GM19240 (cell line): ENCODE measurements around the gene LRRC26.
"Not testable (repeated sequence)": the region's sequence is repeated elsewhere in the genome, so short reads cannot be mapped to it uniquely, and the experiment has no call there.

ENCODE experiments used
- DNase-seq: peaks from one replicate; pipeline ENCODE4 v3.0.0; 2011; ENCODE audit warnings: low spot score; ENCODE audit not compliant: insufficient read length

Gene LRRC26

GRCh38 chr9:137138058-137138721 is 31.7 kb downstream of the LRRC26 start:
- DNase-seq = no peak

GRCh38 chr9:137136881-137137607 is 32.8 kb downstream of the LRRC26 start:
- no peak for DNase-seq

GRCh38 chr9:137136261-137136880 is 33.5 kb downstream of the LRRC26 start:
- DNase-seq = no peak

- not testable (repeated sequence) for DNase-seq
Measured at GRCh38 chr9:137135154-137135553, 34.7 kb downstream of the LRRC26 start.

GRCh38 chr9:137134191-137134590 is 35.7 kb downstream of the LRRC26 start:
- DNase-seq = no peak

GRCh38 chr9:137130176-137130755 is 39.6 kb downstream of the LRRC26 start:
- DNase-seq = no peak

DNA sequence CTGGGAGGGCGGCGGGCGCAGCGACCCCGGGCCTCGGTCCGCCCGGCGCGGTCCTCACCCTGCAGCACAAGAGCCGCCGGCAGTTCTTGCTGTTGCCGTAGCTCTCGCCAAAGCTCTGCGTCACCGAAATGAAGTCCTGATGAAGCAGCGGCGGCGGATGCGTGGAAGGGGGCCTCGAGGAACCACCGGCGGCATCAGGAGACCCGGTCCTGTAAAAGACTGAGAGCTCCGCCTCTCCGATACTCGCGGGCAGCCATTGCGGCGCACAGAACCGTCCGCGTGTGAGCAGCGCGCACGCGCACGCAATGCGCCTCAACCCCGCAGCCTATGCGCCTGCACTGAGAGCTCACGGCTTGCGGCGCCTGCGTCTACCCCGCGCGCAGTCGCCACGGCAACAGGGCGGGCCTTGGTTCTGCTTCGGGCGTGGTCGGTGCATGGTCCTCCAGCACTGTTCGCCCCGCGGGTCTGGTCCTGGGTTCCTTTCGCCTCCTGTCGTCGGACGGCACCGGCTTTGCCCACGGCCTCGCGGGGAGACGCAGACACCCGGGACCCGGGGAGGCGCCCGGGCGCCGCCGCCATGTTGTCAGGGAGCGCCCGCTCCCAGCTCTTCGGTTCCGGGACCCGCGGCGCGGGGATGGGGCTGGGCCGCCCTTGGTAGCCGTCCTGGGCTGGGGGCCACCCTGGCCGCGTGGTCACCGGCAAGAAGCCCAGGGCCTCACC is 40.2 kb downstream of the LRRC26 start:
- DNase-seq = peak; percentile 94

GRCh38 chr9:137128862-137129455 is 40.9 kb downstream of the LRRC26 start:
- DNase-seq = no peak

- DNase-seq = no peak
Measured at GRCh38 chr9:137128158-137128861, 41.5 kb downstream of the LRRC26 start.

GRCh38 chr9:137127301-137128157 is 42.3 kb downstream of the LRRC26 start:
- DNase-seq = no peak

DNA sequence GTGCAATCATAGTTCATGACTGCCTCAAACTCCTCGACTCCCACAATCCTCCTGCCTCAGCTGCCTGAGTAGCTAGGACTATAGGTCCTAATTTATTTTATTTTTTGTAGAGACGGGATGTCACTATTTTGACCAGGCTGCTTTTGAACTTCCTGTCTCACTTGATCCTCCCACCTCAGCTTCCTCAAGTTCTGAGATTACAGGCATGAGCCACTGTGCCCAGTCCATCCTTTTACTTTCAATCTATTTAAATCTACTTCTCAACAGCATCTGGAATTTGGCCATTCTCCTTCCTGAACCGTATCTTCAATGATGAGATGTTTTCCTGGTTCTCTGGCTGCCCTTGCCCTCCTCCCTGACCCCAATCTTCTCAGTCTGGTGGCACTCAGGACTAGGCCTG is 43.1 kb downstream of the LRRC26 start:
- no peak for DNase-seq

GRCh38 chr9:137123952-137124462 is 45.8 kb downstream of the LRRC26 start:
- not testable (repeated sequence) for DNase-seq

GRCh38 chr9:137123468-137123837 is 46.4 kb downstream of the LRRC26 start:
- DNase-seq = no peak

- not testable (repeated sequence) for DNase-seq
Measured at GRCh38 chr9:137122796-137123467, 46.9 kb downstream of the LRRC26 start.

- DNase-seq = not testable (repeated sequence)
Measured at GRCh38 chr9:137121927-137122795, 47.7 kb downstream of the LRRC26 start.
